NCI-H2029 treated with DMSO at 0.1 percent for 48 hours (cell line): Measurements from ENCODE around the gene BRAT1.

Source experiments
- DNase-seq: peaks from one replicate; lab custom pipeline; 2025; lab: John Stamatoyannopoulos, UW

BRAT1 gene

GRCh38 chr7:2559283-2559950 lies 4.1 kb upstream of the BRAT1 start:
- no peak for DNase-seq

GRCh38 chr7:2558629-2559282 lies 3.4 kb upstream of the BRAT1 start, which contains the start of gene IQCE:
TSS of gene IQCE (plus strand) at chr7:2558979. CDS start at chr7:2559182, 203 bp downstream.
- DNase-seq = peak; percentile 15

GRCh38 chr7:2554661-2555111 lies 638 bp downstream of the BRAT1 start:
- DNase-seq = no peak

- DNase-seq = no peak
These were observed 1.3 kb downstream of the BRAT1 start for GRCh38 chr7:2553831-2554581.

- DNase-seq = no peak
These were observed 2.2 kb downstream of the BRAT1 start for GRCh38 chr7:2553108-2553507.

GRCh38 chr7:2551418-2551817 lies 3.9 kb downstream of the BRAT1 start:
- DNase-seq = no peak

GRCh38 chr7:2546776-2547586 lies 8.3 kb downstream of the BRAT1 start:
- DNase-seq = no peak

- no peak for DNase-seq
These were observed 9.4 kb downstream of the BRAT1 start for GRCh38 chr7:2545746-2546425.

- DNase-seq = no peak
These were observed 10.7 kb downstream of the BRAT1 start for GRCh38 chr7:2544541-2545188.

- no peak for DNase-seq
These were observed 12.1 kb downstream of the BRAT1 start for GRCh38 chr7:2542916-2543871.

- no peak for DNase-seq
These were observed 13.1 kb downstream of the BRAT1 start for GRCh38 chr7:2542011-2542915.

- DNase-seq = no peak
These were observed 13.9 kb downstream of the BRAT1 start for GRCh38 chr7:2541291-2542010.

GRCh38 chr7:2540641-2541051 lies 14.7 kb downstream of the BRAT1 start:
- DNase-seq = no peak

- no peak for DNase-seq
These were observed 15.2 kb downstream of the BRAT1 start for GRCh38 chr7:2540133-2540532.

GRCh38 chr7:2539031-2539911 lies 16.1 kb downstream of the BRAT1 start:
- DNase-seq = no peak

GRCh38 chr7:2537981-2538851 lies 17.1 kb downstream of the BRAT1 start:
- no peak for DNase-seq
